Thymus (tissue), 11 donors: ENCODE results near the gene MDK. TPM values are rescaled to one million over a fixed set of nuclear protein-coding genes. Genes with fewer than 3 reads are reported as not detected.
A peak's percentile ranks its signal among the peaks of the same experiment; 100 is the strongest.

Experiments used
- DNase-seq, 9 donors: peaks; one replicate each; pipeline ENCODE4 v3.0.0-alpha.2; 2013; ENCODE audit warnings: low spot score in 9 of 9, low read depth in 6 of 9, missing footprints in 1 of 9
- H3K27ac ChIP-seq, 2 donors: one replicate each; pipeline ENCODE4 v1.5.1; 2013; ENCODE audit warnings: control low read depth in 1 of 2, low read depth in 1 of 2, low read length in 1 of 2, mild to moderate bottlenecking in 1 of 2, moderate library complexity in 1 of 2
- H3K27me3 ChIP-seq, 2 donors: one replicate each; pipeline ENCODE4 v1.5.1; 2013; ENCODE audit warnings: low read length in 1 of 2; ENCODE audit not compliant: control insufficient read depth in 2 of 2, insufficient read depth in 1 of 2
- H3K36me3 ChIP-seq, 2 donors: one replicate each; pipeline ENCODE4 v1.5.1; 2013; ENCODE audit warnings: low read length in 1 of 2, mild to moderate bottlenecking in 1 of 2, moderate library complexity in 1 of 2; ENCODE audit not compliant: control insufficient read depth in 2 of 2, insufficient read depth in 2 of 2
- H3K4me1 ChIP-seq, 2 donors: one replicate each; pipeline ENCODE4 v1.5.1; 2013; ENCODE audit warnings: low read length in 2 of 2; ENCODE audit not compliant: control insufficient read depth in 2 of 2, insufficient read depth in 2 of 2
- H3K4me3 ChIP-seq, 2 donors: one replicate each; pipeline ENCODE4 v1.5.1; 2013; ENCODE audit warnings: low read length in 2 of 2, control low read depth in 1 of 2, mild to moderate bottlenecking in 1 of 2
- H3K9me3 ChIP-seq, 2 donors: one replicate each; pipeline ENCODE4 v1.5.1; 2013; ENCODE audit warnings: low read length in 1 of 2, mild to moderate bottlenecking in 1 of 2; ENCODE audit not compliant: control insufficient read depth in 2 of 2, insufficient read depth in 1 of 2
- WGBS: extraction: QIAGEN DNeasy Blood & Tissue Kit; methylation state at CpG from one replicate; pipeline ENCODE4 v1.1.7; 2013; 5-methylcytosine and 5-hydroxymethylcytosine counted together
- polyA plus RNA-seq: library from polyadenylated mRNA; stranded (reverse); fragments of 200-250 nt; gene quantifications from one replicate; pipeline ENCODE4 v1.2.3, GENCODE V29; 2013
- total RNA-seq: library from RNA; stranded (reverse); fragments of 120-200 nt; gene quantifications from one replicate; pipeline ENCODE4 v1.2.4, GENCODE V29; 2013
- donor health status: healthy.

MDK gene
- total and polyA plus RNA-seq, 2 donors = 149 to 150 TPM

DNA sequence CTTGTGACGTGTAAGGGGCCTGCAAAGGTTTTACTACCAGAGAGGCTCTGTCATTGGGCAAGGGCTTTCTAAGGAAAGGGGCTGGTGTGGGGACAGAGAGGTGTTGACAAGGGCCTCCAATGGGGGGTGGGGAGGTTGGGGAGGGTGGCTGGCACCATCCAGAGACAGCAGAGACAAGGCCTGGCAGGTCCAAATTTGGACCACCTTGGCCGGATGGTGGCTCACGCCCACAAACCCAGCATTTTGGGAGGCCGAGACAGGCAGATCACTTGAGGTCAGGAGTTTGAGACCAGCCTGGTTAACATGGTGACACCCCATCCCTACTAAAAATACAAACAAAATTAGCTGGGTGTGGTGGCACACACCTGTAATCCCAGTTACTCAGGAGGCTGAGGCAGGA is 12.3 kb downstream of the MDK start:
- Histone ChIP-seq H3K27me3 (peaks cover 41 to 51% of the 10 kb centered on the region in 2 donors), H3K4me3 (no peak overlapping the region), H3K36me3 (peaks cover 10 to 24% of the 10 kb centered on the region in 2 donors), H3K4me1 (peaks cover 15 to 27% of the 10 kb centered on the region in 2 donors), H3K9me3 (peaks cover 0 to 5% of the 10 kb centered on the region in 2 donors), H3K27ac (no peak overlapping the region)
- DNase-seq = no peak
- 96% methylated on average over 4 of the region's 4 CpGs for WGBS

DNA sequence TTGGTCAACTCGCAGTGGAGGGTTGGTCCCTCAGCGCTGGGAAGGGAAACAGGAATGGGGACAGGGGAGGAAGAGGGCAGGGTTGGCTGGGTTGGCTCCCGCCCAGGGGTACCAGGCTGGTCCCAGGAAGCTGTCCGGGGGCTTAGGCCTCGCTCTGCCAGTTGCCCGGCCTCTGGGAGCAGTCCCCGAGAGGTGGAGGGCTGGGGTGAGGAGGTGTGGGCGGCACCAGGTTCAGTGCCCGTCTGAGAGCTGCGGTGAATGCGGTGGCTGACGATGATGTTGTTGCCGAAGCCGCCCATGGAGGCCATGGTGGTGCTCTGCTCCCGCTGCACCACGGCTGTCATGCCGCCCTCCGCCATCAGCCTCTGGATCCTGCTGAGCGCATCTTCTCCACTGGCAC is 16.1 kb downstream of the MDK start:
- DNase-seq = no peak
- peaks cover 7 to 8% of the 10 kb centered on the region in 2 donors for H3K4me1 ChIP-seq
- no peaks in the 10 kb centered on the region for H3K9me3 ChIP-seq
- peaks cover 4 to 14% of the 10 kb centered on the region in 2 donors for H3K27me3 ChIP-seq
- WGBS = 98% methylated on average over 19 of the region's 19 CpGs
- H3K27ac ChIP-seq = no peak overlapping the region
- no peak overlapping the region for H3K4me3 ChIP-seq
- H3K36me3 ChIP-seq = peaks cover 22 to 40% of the 10 kb centered on the region in 2 donors

DNA sequence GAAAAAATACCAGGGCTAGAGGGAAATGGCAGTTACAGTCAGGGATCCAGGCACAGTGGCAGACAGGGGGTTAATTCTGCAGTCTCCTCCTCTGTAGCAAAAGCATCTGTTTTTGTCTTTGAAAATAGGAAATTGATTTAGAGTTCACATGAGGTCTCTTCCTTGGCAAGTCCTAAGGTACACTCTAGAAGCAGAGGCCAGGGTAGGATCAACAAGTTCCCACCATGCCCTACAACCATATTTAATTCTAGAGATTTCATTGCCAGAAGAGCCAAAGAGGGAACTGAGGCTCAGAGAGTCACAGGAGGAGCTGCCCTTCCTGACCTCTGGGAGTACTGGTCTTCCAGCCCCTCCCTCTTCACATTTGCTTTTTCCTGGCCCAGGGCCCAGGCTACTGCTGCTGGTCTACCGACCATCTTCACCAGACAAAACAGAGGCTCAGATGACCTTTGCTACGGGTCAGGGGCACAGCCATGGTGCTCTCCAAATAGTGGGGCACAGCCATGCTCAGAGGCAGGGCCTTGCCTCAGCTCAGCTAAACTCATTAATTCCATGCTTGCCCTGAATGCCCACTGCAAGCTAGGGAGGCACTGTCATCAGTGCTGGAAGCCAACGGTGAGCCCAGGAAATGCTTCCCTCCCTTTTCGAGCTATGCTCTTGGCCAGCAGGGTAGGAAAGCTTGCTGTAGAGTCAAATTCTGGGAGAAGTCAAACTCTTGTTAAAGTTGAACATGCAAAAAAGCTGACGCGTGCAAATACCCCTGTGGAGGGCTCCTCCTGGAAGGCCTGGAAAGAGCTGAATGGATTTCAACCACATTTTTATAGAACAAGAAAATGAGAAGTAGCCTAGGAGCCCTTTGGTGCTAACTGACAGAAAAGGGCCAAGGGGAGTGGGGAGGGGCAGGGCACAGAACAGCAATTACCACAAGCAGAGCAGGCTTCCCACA is 21.8 kb downstream of the MDK start:
- WGBS = 95% methylated on average over 6 of the region's 6 CpGs
- DNase-seq = no peak
- H3K27ac ChIP-seq = no peak overlapping the region

DNA sequence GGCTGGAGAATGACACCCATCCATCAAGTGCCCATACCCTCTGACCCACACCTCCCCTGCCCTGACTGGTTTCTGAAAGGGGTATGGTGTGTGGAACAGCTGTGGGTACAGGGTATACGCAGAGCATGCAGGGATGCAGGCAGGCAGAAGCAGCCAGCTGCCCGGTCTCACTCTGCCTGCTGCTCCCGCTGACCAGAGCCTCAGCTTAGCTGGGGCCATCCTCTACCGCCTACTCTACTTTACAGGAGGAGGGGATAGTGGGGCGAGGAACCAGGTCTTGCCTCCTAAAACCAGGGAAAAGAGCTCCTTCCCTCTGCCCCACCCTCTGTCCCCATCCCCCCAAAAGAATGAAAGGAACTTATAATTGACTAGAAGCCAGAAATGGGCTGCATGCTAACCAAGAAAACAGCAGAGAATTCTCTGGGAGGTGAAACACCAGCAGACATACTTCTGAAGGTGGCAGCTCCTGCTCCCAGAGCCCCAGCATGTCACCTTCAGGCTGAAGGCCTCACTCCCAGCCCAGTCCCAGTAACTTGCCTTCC is 23.1 kb downstream of the MDK start:
- no peaks in the 10 kb centered on the region for H3K27me3 ChIP-seq
- peaks cover 57 to 64% of the 10 kb centered on the region in 2 donors for H3K36me3 ChIP-seq
- no peaks in the 10 kb centered on the region for H3K9me3 ChIP-seq
- no peak for DNase-seq
- H3K4me1 ChIP-seq = no peaks in the 10 kb centered on the region
- H3K4me3 ChIP-seq = no peak overlapping the region
- 94% methylated on average over 5 of the region's 5 CpGs for WGBS
- H3K27ac ChIP-seq = no peak overlapping the region

More for the DNA sequence above, 21.8 kb downstream of the MDK start:
- Histone ChIP-seq H3K27me3 (no peaks in the 10 kb centered on the region), H3K4me1 (no peaks in the 10 kb centered on the region), H3K4me3 (no peak overlapping the region), H3K36me3 (peaks cover 51 to 52% of the 10 kb centered on the region in 2 donors), H3K9me3 (no peaks in the 10 kb centered on the region)

DNA sequence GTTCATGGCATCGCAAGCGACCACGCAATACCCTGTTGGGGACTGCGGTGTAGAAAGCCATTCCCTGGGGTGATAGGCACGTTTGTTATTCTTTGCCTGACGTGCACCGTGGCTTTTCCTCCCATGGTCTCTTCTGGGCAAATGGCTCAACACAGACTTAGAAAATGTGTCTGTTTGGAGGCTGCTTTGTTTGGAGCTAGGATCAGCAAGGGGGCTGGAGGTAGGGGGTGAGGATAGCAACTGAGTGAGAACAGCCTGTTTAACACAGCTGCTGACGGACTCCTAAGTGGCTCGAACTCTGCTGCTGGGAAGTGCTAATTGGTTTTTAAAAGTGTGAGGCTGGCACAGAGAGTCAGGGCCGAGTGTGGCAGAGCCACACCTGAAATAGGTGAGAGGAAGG is 26.2 kb downstream of the MDK start:
- H3K27ac ChIP-seq = no peak overlapping the region
- no peak overlapping the region for H3K4me3 ChIP-seq
- no peaks in the 10 kb centered on the region for H3K9me3 ChIP-seq
- no peak for DNase-seq
- 96% methylated on average over 10 of the region's 10 CpGs for WGBS
- H3K36me3 ChIP-seq = peaks cover 45 to 65% of the 10 kb centered on the region in 2 donors
- H3K27me3 ChIP-seq = no peaks in the 10 kb centered on the region
- H3K4me1 ChIP-seq = peaks cover 2 to 3% of the 10 kb centered on the region in 2 donors

DNA sequence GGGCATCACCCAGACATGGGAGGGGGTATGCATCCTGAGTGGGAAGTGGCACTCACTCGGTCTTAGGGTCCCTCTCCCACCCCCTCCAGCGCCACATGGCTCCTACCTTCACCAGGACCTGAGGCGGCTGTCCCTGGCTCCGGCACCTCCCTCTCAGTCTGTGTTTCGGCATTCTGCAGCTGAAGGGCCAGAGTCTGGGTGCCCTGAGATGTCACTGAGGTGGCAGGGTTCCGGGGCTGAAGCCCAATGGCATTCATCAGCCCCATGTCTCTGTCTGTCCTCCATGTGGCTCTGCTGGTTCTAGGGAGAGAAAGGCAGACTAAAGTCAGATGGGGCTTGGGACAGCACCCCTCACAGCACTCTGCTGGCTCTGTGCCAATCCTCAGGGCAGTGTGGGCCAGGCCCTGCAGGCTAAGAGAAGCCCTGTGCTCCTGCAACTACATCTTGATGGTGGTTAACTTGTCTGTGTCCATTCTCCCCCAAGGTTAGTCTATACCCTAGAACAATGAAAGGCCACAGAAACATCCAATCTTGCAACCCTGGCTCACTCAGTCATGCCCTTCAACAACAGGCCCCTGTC is 27.0 kb downstream of the MDK start:
- H3K4me1 ChIP-seq = peaks cover 3 to 10% of the 10 kb centered on the region in 2 donors
- 97% methylated on average over 6 of the region's 6 CpGs for whole genome bisulfite sequencing
- no peaks in the 10 kb centered on the region for H3K27me3 ChIP-seq
- DNase-seq = no peak
- H3K27ac ChIP-seq = no peak overlapping the region
- no peak overlapping the region for H3K4me3 ChIP-seq
- peaks cover 45 to 62% of the 10 kb centered on the region in 2 donors for H3K36me3 ChIP-seq
- no peaks in the 10 kb centered on the region for H3K9me3 ChIP-seq

DNA sequence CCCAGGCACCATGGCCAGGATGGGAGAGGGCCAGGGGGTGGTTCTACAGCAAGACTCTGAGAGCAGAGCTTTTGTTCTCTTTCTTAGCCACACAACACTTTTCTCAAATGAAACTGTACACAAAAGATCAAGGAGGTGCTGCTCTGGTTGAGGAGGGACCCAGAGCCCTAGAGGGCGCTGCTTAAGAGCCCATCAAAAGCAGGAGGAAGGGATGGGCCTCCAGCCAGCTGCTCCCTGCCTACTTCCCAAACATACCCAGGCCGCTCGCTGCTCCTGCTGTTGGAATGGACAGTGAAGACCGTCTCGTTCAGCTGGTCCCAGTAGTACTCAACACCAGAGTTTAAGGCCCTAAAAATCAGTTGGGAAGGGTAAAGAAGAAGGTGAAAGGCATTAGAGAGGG is 28.6 kb downstream of the MDK start:
- Histone ChIP-seq H3K4me1 (peaks cover 17 to 25% of the 10 kb centered on the region in 2 donors), H3K27me3 (no peaks in the 10 kb centered on the region), H3K4me3 (no peak overlapping the region), H3K27ac (no peak overlapping the region), H3K9me3 (no peaks in the 10 kb centered on the region), H3K36me3 (peaks cover 30 to 53% of the 10 kb centered on the region in 2 donors)
- DNase-seq = no peak
- WGBS = 95% methylated on average over 5 of the region's 5 CpGs

DNA sequence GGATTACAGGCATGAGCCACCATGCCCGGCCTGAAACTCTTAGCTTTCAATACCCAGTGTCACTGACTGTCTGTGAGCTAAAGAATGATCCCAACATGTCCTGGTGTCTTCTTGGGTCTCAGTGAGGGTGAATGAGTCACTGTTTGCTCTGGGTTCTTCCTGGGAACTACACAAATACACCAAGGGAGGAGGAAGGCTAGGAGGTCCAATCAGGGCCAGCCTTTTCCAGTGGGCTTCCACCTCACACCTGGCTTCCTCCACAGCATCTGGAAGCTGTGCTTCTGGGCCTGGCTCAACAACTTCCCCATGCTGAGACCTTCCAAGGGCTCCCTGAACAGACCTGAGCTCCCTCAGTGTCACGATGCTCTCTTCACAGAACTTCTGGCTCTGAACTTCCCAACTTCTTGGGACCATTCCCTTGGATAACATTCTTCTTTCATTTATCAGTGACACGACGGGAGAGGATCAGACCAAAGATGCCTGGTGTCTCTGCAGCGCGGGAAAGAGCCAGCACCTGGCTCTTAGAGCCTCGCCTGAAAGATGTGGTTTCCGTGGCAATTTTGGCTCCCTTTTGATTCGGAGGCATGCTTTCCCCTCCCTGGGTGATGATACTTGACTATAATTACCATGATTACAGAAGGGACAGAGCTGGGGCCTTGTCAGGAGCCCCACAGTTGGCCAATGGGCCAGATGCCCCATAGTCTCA is 32.4 kb downstream of the MDK start:
- DNase-seq = peak in 7 of 9 donors; percentile 13 to 80 (median 45)

More for the DNA sequence above, 32.4 kb downstream of the MDK start:
- Histone ChIP-seq H3K27me3 (no peaks in the 10 kb centered on the region), H3K27ac (peak overlapping the region; percentile 47 to 76), H3K36me3 (peaks cover 10 to 45% of the 10 kb centered on the region in 2 donors), H3K9me3 (no peaks in the 10 kb centered on the region), H3K4me3 (no peak overlapping the region), H3K4me1 (peaks cover 34% of the 10 kb centered on the region in 2 donors)
- WGBS = 21% methylated on average over 9 of the region's 9 CpGs
